ENCODE results near the gene VSTM4. TPM values are rescaled to one million over a fixed set of nuclear protein-coding genes. Genes with fewer than 3 reads are reported as not detected.

The VSTM4 gene
- total RNA-seq, 1 experiment from 2014 or later = 0.72 TPM

GRCh38 chr10:49050906-49051305 lies 64.4 kb downstream of the VSTM4 start (continued):
- TF ChIP-seq ARID4B (CRISPR knock-in tag; IDR thresholded peaks at IDR 0.05; ENCODE audit: borderline replicate concordance) (no peak), ZNF532 (CRISPR knock-in tag; IDR thresholded peaks at IDR 0.05; ENCODE audit: borderline replicate concordance) (no peak), JUN (CRISPR knock-in tag; IDR thresholded peaks at IDR 0.05) (no peak), ZMAT4 (CRISPR knock-in tag; IDR thresholded peaks at IDR 0.05) (no peak), ZNF138 (CRISPR knock-in tag; conservative IDR thresholded peaks at IDR 0.05) (no peak), FOXJ3 (CRISPR knock-in tag; IDR thresholded peaks at IDR 0.05; ENCODE audit: borderline replicate concordance) (no peak), TEAD1 (CRISPR knock-in tag; IDR thresholded peaks at IDR 0.05) (no peak), ZNF416 (CRISPR knock-in tag; IDR thresholded peaks at IDR 0.05) (no peak), ELF4 (CRISPR knock-in tag; IDR thresholded peaks at IDR 0.05; ENCODE audit: low read depth) (no peak), RORB (CRISPR knock-in tag; IDR thresholded peaks at IDR 0.05) (no peak), TEAD4 (CRISPR knock-in tag; IDR thresholded peaks at IDR 0.05) (no peak)

GRCh38 chr10:49050366-49050765 lies 65.0 kb downstream of the VSTM4 start:
- Mint-ChIP-seq H3K4me3 (no peak overlapping the region), H3K36me3 (no peaks in the 10 kb centered on the region), H3K9me3 (peaks cover 19% of the 10 kb centered on the region), H3K4me1 (peaks cover 9% of the 10 kb centered on the region), H3K27ac (no peak overlapping the region), H3K27me3 (ENCODE audit: low read depth) (no peaks in the 10 kb centered on the region)
- ATAC-seq = no peak
- DNase-seq (ENCODE audit: low spot score) = no peak
- POLR2A ChIA-PET = no interaction called here
- no peak for TF ChIP-seq ESRRA (CRISPR knock-in tag; IDR thresholded peaks at IDR 0.05; ENCODE audit: borderline replicate concordance)
- no peak for TF ChIP-seq ZNF512 (CRISPR knock-in tag; IDR thresholded peaks at IDR 0.05; ENCODE audit: borderline replicate concordance)
- TF ChIP-seq GABPB1 (CRISPR knock-in tag; IDR thresholded peaks at IDR 0.05) = no peak
- CTCF ChIA-PET = no interaction called here

- Mint-ChIP-seq H3K27ac (no peak overlapping the region), H3K4me1 (peaks cover 9% of the 10 kb centered on the region), H3K27me3 (ENCODE audit: low read depth) (no peaks in the 10 kb centered on the region), H3K36me3 (no peaks in the 10 kb centered on the region), H3K9me3 (peaks cover 19% of the 10 kb centered on the region), H3K4me3 (no peak overlapping the region)
- ATAC-seq (no peak), DNase-seq (ENCODE audit: low spot score) (no peak)
- ChIA-PET CTCF (interaction anchor here (1.4 kb wide), 1 partner anchor 115 kb away, joined by 6 read pairs; no protein-coding TSS in a partner anchor), POLR2A (no interaction called here)
- TF ChIP-seq GRHL2 (CRISPR knock-in tag; IDR thresholded peaks at IDR 0.05; ENCODE audit: insufficient replicate concordance, severe bottlenecking) = no peak
- no peak for TF ChIP-seq ATF1 (CRISPR knock-in tag; IDR thresholded peaks at IDR 0.05)
- no peak for TF ChIP-seq JUN (CRISPR knock-in tag; IDR thresholded peaks at IDR 0.05)
- no peak for TF ChIP-seq FOXK1 (CRISPR knock-in tag; IDR thresholded peaks at IDR 0.05)
- TF ChIP-seq ZNF425 (CRISPR knock-in tag; conservative IDR thresholded peaks at IDR 0.05) = no peak
- no peak for TF ChIP-seq ZNF281 (CRISPR knock-in tag; IDR thresholded peaks at IDR 0.05)
Measured at GRCh38 chr10:49049660-49050059, 65.7 kb downstream of the VSTM4 start.

Data from WTC11 (cell line).